ENCODE measurements around the gene MYL10.

DNA sequence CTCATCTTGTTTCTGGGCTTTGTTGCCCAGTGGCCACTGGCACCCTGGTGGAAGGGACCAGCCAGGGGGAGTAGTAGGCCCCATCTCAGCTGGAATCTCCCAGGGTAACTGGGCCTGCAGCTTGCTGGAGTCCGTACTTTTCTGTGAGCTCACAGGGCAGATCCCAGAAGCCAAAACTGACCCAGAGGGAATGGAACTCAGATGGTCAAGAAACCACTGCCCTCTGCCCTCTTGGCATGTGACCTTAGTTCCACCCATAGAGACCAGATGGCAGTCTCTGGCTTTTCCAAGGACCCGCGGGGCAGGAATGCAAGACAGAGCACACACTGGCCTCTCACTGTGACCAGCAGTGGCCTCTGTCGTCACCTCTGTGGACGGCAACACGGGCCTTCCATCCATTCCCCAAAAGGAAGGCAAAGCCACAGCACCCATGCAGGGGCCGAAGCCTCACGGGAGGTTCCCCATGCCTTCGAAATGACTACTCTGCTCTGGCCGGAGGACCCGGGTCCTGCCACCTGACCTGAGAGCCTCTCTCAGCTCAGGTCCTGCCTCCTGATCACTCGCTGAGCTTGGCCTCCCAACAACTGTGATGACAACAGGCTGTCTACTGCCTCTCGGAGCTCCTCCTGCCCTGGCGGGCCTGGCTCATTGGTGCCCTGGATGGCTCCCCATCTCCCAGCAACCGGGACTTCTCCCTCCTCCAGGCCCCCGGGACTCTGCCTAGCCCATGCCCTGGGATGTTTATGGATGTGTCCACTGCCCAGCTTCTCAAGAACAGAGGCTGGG is 29.9 kb downstream of the MYL10 start:
- TF ChIP-seq NAIF1 (CRISPR knock-in tag; IDR thresholded peaks at IDR 0.05; ENCODE audit: borderline replicate concordance), result no peak
- TF ChIP-seq, protein P1, sequence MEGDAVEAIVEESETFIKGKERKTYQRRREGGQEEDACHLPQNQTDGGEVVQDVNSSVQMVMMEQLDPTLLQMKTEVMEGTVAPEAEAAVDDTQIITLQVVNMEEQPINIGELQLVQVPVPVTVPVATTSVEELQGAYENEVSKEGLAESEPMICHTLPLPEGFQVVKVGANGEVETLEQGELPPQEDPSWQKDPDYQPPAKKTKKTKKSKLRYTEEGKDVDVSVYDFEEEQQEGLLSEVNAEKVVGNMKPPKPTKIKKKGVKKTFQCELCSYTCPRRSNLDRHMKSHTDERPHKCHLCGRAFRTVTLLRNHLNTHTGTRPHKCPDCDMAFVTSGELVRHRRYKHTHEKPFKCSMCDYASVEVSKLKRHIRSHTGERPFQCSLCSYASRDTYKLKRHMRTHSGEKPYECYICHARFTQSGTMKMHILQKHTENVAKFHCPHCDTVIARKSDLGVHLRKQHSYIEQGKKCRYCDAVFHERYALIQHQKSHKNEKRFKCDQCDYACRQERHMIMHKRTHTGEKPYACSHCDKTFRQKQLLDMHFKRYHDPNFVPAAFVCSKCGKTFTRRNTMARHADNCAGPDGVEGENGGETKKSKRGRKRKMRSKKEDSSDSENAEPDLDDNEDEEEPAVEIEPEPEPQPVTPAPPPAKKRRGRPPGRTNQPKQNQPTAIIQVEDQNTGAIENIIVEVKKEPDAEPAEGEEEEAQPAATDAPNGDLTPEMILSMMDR (CRISPR knock-in tag; IDR thresholded peaks at IDR 0.05), result no peak
- TF ChIP-seq POLR2AphosphoS5 (IDR thresholded peaks at IDR 0.05; ENCODE audit: low read depth, low read length), result no peak
- no peak for TF ChIP-seq HHEX (CRISPR knock-in tag; IDR thresholded peaks at IDR 0.05)
- TF ChIP-seq RFX5 (IDR thresholded peaks at IDR 0.05; ENCODE audit: low read depth, low read length), result no peak
- no peak for TF ChIP-seq ZNF501 (CRISPR knock-in tag; IDR thresholded peaks at IDR 0.05)
- TF ChIP-seq EZH2 (conservative IDR thresholded peaks at IDR 0.05; ENCODE audit: low read depth, low read length), result no peak
- TF ChIP-seq EP300 (IDR thresholded peaks at IDR 0.05; ENCODE audit: low read depth in 2 of 2, low read length in 2 of 2), result no peak
- no peak for TF ChIP-seq EP300 (CRISPR knock-in tag; IDR thresholded peaks at IDR 0.05; ENCODE audit: borderline replicate concordance)
- no peak for TF ChIP-seq POLR2AphosphoS2 (IDR thresholded peaks at IDR 0.05; ENCODE audit: low read depth, low read length)
- no peak for TF ChIP-seq ZNF232 (CRISPR knock-in tag; IDR thresholded peaks at IDR 0.05; ENCODE audit: borderline replicate concordance)
- TF ChIP-seq SKI (IDR thresholded peaks at IDR 0.05; ENCODE audit: partially characterized antibody), result no peak

Measured in HepG2 (cell line).